ENCODE measurements around the gene KCNK5. TPM values are rescaled to one million over a fixed set of nuclear protein-coding genes. Genes with fewer than 3 reads are reported as not detected.
A peak's percentile ranks its signal among the peaks of the same experiment; 100 is the strongest.

Gene KCNK5
- total RNA-seq, 2 donors from 2014 or later, result 29.8 to 32.2 TPM

DNA sequence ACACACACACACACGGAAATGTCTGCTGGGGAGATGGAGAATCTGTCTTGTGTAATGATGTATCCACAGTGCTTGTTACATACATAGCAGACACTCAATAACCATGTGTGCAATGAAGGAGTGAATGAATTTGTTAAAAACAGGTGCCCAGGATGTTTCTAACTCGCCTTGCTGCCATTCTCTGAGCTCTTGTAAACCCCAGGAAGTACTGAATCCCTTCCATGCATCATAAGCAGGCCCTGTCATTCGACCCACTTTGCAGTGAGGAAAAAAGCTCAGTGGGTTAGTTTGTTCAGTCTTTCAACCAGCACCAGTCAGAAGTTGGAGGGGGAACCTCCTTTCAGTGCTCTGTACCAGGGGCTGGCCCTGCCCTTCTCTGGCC is 1.4 kb upstream of the KCNK5 start:
- Histone ChIP-seq H3K36me3 (ENCODE audit: control insufficient read depth, insufficient read depth, low read length) (no peaks in the 10 kb centered on the region), H3K27me3 (ENCODE audit: control insufficient read depth, insufficient read depth, low read length, poor library complexity, severe bottlenecking) (no peaks in the 10 kb centered on the region), H3K27ac (ENCODE audit: low read depth, low read length) (no peak overlapping the region), H3K4me1 (ENCODE audit: control insufficient read depth, insufficient read depth, low read length) (peaks cover 13% of the 10 kb centered on the region), H3K9me3 (ENCODE audit: control insufficient read depth, low read length) (no peaks in the 10 kb centered on the region), H3K9ac (ENCODE audit: extremely low read depth, low read length, poor library complexity, severe bottlenecking) (no peak overlapping the region), H3K4me3 (ENCODE audit: low read length) (no peak overlapping the region)
- Mint-ChIP-seq H3K4me1 (peaks cover 66% of the 10 kb centered on the region), H3K9me3 (no peaks in the 10 kb centered on the region), H3K4me3 (no peak overlapping the region), H3K27ac (no peak overlapping the region), H3K27me3 (ENCODE audit: insufficient read depth) (peaks cover 7% of the 10 kb centered on the region), H3K36me3 (ENCODE audit: low read depth) (peaks cover 5% of the 10 kb centered on the region)
- 78 to 86% methylated on average over 2 of the region's 3 CpGs for whole genome bisulfite sequencing, 2 experiments (ENCODE audit: insufficient coverage in 1 of 2, insufficient read length in 1 of 2)
- DNase-seq, result no peak
- no peak for TF ChIP-seq CTCF (conservative IDR thresholded peaks at IDR 0.05)

DNA sequence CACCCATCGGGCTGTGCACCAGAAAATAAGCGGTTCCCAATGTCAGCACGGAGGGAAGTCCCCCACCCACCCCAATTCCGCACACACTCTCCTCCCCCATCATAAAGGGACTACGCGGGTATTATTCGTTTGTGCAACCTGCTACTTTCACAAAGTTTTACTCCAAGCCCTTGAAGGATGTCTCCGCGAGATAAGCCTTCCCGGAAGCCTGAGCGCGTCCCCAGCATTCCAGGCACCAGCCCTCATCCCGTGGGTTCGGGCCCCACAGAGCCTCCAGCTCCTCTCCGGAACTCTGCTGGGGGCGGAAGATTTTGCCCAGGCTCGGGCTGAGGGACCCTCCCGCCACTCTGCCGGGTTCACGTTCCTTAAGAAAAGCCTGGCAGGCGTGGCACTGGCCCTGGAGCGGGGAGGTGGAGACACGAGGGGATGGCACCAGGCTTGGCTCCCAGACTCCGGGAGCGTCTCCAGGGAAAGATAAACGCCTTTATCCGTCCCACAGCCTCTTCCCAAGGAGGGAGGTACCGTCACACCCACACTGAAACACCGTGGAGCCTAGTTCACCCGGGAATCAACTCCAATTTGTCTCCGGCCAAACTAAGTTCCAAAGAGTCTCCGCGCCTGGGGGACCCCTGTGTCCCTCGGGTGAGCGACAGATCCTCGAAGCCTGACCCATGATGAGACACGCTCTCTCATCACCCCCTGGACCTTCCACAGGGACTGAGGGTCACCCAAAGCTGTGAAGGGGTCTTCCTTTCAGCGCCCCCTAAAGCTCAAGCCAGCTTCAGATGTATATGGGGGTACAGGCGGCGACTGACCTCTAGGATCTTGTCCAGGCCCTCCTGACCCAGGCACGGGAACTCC is 934 bp downstream of the KCNK5 start:
- Histone ChIP-seq H3K4me3 (ENCODE audit: low read length) (peak overlapping the region; percentile 85), H3K9ac (ENCODE audit: extremely low read depth, low read length, poor library complexity, severe bottlenecking) (peak overlapping the region; percentile 50), H3K27me3 (ENCODE audit: control insufficient read depth, insufficient read depth, low read length, poor library complexity, severe bottlenecking) (no peaks in the 10 kb centered on the region), H3K9me3 (ENCODE audit: control insufficient read depth, low read length) (no peaks in the 10 kb centered on the region), H3K4me1 (ENCODE audit: control insufficient read depth, insufficient read depth, low read length) (peaks cover 18% of the 10 kb centered on the region), H3K36me3 (ENCODE audit: control insufficient read depth, insufficient read depth, low read length) (no peaks in the 10 kb centered on the region), H3K27ac (ENCODE audit: low read depth, low read length) (no peak overlapping the region)
- peak; percentile 59 for DNase-seq
- Mint-ChIP-seq H3K36me3 (ENCODE audit: low read depth) (peaks cover 9% of the 10 kb centered on the region), H3K4me1 (peaks cover 80% of the 10 kb centered on the region), H3K27me3 (ENCODE audit: insufficient read depth) (peaks cover 7% of the 10 kb centered on the region), H3K9me3 (no peaks in the 10 kb centered on the region), H3K4me3 (peak overlapping the region; percentile 86), H3K27ac (peak overlapping the region; percentile 80)
- no peak for TF ChIP-seq CTCF (conservative IDR thresholded peaks at IDR 0.05)
- WGBS, 2 experiments (ENCODE audit: insufficient coverage in 1 of 2, insufficient read length in 1 of 2), result 39 to 43% methylated on average over 13 to 41 of the region's 41 CpGs

DNA sequence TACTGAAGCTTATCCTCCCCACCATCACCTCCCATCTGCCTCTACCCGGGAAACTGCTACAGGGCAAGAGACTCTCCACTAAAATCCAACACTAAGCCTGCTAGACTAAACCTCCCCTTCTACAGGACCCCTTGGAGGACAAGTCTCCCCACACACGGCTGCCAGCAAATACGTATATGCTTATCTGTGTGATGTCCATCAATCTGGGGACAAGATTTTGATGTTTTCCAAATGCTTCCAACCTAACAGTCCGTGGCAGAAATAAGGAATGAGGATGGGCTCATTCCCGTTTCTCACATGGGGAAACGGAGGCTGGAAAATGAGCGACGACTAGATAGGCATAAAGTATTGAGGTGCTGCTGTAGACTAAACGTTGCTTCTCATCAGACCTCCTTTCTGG is 1.8 kb downstream of the KCNK5 start:
- H3K9me3 ChIP-seq (ENCODE audit: control insufficient read depth, low read length), result peaks cover 4% of the 10 kb centered on the region
- Mint-ChIP-seq H3K4me1 (peaks cover 80% of the 10 kb centered on the region), H3K9me3 (no peaks in the 10 kb centered on the region), H3K27me3 (ENCODE audit: insufficient read depth) (peaks cover 7% of the 10 kb centered on the region), H3K4me3 (peak overlapping the region; percentile 86), H3K27ac (no peak overlapping the region), H3K36me3 (ENCODE audit: low read depth) (peaks cover 16% of the 10 kb centered on the region)
- no peaks in the 10 kb centered on the region for H3K36me3 ChIP-seq (ENCODE audit: control insufficient read depth, insufficient read depth, low read length)
- peak; percentile 39 for DNase-seq
- peaks cover 18% of the 10 kb centered on the region for H3K4me1 ChIP-seq (ENCODE audit: control insufficient read depth, insufficient read depth, low read length)
- H3K27ac ChIP-seq (ENCODE audit: low read depth, low read length), result no peak overlapping the region
- no peak for TF ChIP-seq CTCF (conservative IDR thresholded peaks at IDR 0.05)
- H3K27me3 ChIP-seq (ENCODE audit: control insufficient read depth, insufficient read depth, low read length, poor library complexity, severe bottlenecking), result no peaks in the 10 kb centered on the region
- H3K4me3 ChIP-seq (ENCODE audit: low read length), result peak overlapping the region; percentile 85
- H3K9ac ChIP-seq (ENCODE audit: extremely low read depth, low read length, poor library complexity, severe bottlenecking), result no peak overlapping the region
- 83 to 87% methylated on average over 6 to 9 of the region's 9 CpGs for WGBS, 2 experiments (ENCODE audit: insufficient coverage in 1 of 2, insufficient read length in 1 of 2)
